Ishikawa (cell line): ENCODE data around the gene REEP3.

Experiments used
- CEBPB ChIP-seq: IDR thresholded peaks from 2 replicates; pipeline ENCODE4 v1.6.1; 2012
- CREB1 ChIP-seq: IDR thresholded peaks from 2 replicates; pipeline ENCODE4 v1.6.1; 2012; ENCODE audit warnings: low read depth
- EGR1 ChIP-seq: IDR thresholded peaks from 2 replicates; pipeline ENCODE4 v1.6.1; 2012
- EP300 ChIP-seq: IDR thresholded peaks from 2 replicates; pipeline ENCODE4 v1.6.1; 2012; ENCODE audit warnings: borderline replicate concordance
- FOXM1 ChIP-seq: IDR thresholded peaks from 2 replicates; pipeline ENCODE4 v1.6.1; 2012; ENCODE audit warnings: low read depth, borderline replicate concordance
- MAX ChIP-seq: IDR thresholded peaks from 2 replicates; pipeline ENCODE4 v1.6.1; 2012
- NFIC ChIP-seq: IDR thresholded peaks from 2 replicates; pipeline ENCODE4 v1.6.1; 2012
- RAD21 ChIP-seq: IDR thresholded peaks from 2 replicates; pipeline ENCODE4 v1.6.1; 2012; ENCODE audit warnings: low read depth
- TAF1 ChIP-seq: IDR thresholded peaks from 2 replicates; pipeline ENCODE4 v1.6.1; 2012; ENCODE audit warnings: low read depth, mild to moderate bottlenecking
- YY1 ChIP-seq: IDR thresholded peaks from 2 replicates; pipeline ENCODE4 v1.6.1; 2012; ENCODE audit warnings: low read depth
- ZBTB7A ChIP-seq: IDR thresholded peaks from 2 replicates; pipeline ENCODE4 v1.6.1; 2012; ENCODE audit warnings: low read depth
- TF ChIP-seq, protein P1 (sequence below): IDR thresholded peaks from 2 replicates; pipeline ENCODE4 v1.6.1; 2012; ENCODE audit warnings: low read depth, mild to moderate bottlenecking
- TF ChIP-seq, protein P2 (sequence below): IDR thresholded peaks from 2 replicates; pipeline ENCODE4 v1.6.1; 2012

GRCh38 chr10:63627881-63628296 lies 106.7 kb downstream of the REEP3 start:
- TF ChIP-seq CREB1: no peak
- TF ChIP-seq TAF1: no peak
- TF ChIP-seq CEBPB: no peak
- TF ChIP-seq, protein P1, sequence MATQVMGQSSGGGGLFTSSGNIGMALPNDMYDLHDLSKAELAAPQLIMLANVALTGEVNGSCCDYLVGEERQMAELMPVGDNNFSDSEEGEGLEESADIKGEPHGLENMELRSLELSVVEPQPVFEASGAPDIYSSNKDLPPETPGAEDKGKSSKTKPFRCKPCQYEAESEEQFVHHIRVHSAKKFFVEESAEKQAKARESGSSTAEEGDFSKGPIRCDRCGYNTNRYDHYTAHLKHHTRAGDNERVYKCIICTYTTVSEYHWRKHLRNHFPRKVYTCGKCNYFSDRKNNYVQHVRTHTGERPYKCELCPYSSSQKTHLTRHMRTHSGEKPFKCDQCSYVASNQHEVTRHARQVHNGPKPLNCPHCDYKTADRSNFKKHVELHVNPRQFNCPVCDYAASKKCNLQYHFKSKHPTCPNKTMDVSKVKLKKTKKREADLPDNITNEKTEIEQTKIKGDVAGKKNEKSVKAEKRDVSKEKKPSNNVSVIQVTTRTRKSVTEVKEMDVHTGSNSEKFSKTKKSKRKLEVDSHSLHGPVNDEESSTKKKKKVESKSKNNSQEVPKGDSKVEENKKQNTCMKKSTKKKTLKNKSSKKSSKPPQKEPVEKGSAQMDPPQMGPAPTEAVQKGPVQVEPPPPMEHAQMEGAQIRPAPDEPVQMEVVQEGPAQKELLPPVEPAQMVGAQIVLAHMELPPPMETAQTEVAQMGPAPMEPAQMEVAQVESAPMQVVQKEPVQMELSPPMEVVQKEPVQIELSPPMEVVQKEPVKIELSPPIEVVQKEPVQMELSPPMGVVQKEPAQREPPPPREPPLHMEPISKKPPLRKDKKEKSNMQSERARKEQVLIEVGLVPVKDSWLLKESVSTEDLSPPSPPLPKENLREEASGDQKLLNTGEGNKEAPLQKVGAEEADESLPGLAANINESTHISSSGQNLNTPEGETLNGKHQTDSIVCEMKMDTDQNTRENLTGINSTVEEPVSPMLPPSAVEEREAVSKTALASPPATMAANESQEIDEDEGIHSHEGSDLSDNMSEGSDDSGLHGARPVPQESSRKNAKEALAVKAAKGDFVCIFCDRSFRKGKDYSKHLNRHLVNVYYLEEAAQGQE: no peak
- no peak for TF ChIP-seq EP300
- TF ChIP-seq RAD21: no peak
- no peak for TF ChIP-seq EGR1
- TF ChIP-seq, protein P2, sequence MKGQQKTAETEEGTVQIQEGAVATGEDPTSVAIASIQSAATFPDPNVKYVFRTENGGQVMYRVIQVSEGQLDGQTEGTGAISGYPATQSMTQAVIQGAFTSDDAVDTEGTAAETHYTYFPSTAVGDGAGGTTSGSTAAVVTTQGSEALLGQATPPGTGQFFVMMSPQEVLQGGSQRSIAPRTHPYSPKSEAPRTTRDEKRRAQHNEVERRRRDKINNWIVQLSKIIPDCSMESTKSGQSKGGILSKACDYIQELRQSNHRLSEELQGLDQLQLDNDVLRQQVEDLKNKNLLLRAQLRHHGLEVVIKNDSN: no peak
- no peak for TF ChIP-seq YY1
- TF ChIP-seq FOXM1: no peak
- no peak for TF ChIP-seq MAX
- no peak for TF ChIP-seq ZBTB7A
- TF ChIP-seq NFIC: no peak
